Spleen (tissue), 11 donors: ENCODE results near the gene SUCLG1. TPM values are rescaled to one million over a fixed set of nuclear protein-coding genes. Genes with fewer than 3 reads are reported as not detected.

Experiments
- DNase-seq: peaks from one replicate; pipeline ENCODE4 v3.0.0-alpha.2; 2020
- H3K27ac ChIP-seq, 8 donors: fragments of 200-600 bp; sonication (generic) in 7 of 8; 1 replicate in 4 of 8; 2 replicates in 4 of 8; pipeline versions ENCODE4 v1.5.0 to v1.8.0; 2016 to 2021; ENCODE audit warnings: inconsistent platforms in 4 of 8, mild to moderate bottlenecking in 4 of 8, moderate library complexity in 1 of 8
- H3K27me3 ChIP-seq, 7 donors: fragments of 200-600 bp; sonication (generic) in 6 of 7; replicated peaks in 1 of 7; 1 replicate in 4 of 7; 2 replicates in 3 of 7; pipeline versions ENCODE4 v1.5.0 to v1.8.0; 2016 to 2021; ENCODE audit warnings: inconsistent platforms in 3 of 7, mild to moderate bottlenecking in 1 of 7
- H3K36me3 ChIP-seq, 6 donors: fragments of 200-600 bp; sonication (generic) in 5 of 6; 1 replicate in 4 of 6; 2 replicates in 2 of 6; pipeline versions ENCODE4 v1.5.0 to v1.8.0; 2016 to 2021; ENCODE audit warnings: inconsistent platforms in 2 of 6
- H3K4me1 ChIP-seq, 6 donors: fragments of 200-600 bp; sonication (generic) in 5 of 6; 1 replicate in 3 of 6; 2 replicates in 3 of 6; pipeline versions ENCODE4 v1.5.0 to v1.8.0; 2016 to 2021; ENCODE audit warnings: inconsistent platforms in 3 of 6
- H3K4me3 ChIP-seq, 8 donors: fragments of 200-600 bp; sonication (generic) in 7 of 8; 1 replicate in 4 of 8; 2 replicates in 4 of 8; pipeline versions ENCODE4 v1.5.0 to v1.8.0; 2016 to 2021; ENCODE audit warnings: inconsistent platforms in 4 of 8, mild to moderate bottlenecking in 4 of 8, moderate library complexity in 2 of 8
- H3K9me3 ChIP-seq, 8 donors: fragments of 200-600 bp; sonication (generic) in 7 of 8; 1 replicate in 4 of 8; 2 replicates in 4 of 8; pipeline versions ENCODE4 v1.5.0 to v1.8.0; 2016 to 2021; ENCODE audit warnings: inconsistent platforms in 4 of 8
- POLR2A ChIP-seq, 3 donors: fragments of 450-650 bp; IDR thresholded peaks; one replicate each; pipeline ENCODE4 v1.5.1; 2017; ENCODE audit warnings: antibody characterized with exemption in 3 of 3, mild to moderate bottlenecking in 1 of 3
- POLR2AphosphoS5 ChIP-seq, 3 donors: sonication (generic); formaldehyde crosslinking; IDR thresholded peaks; one replicate each; pipeline ENCODE4 v1.5.1; 2017; ENCODE audit warnings: antibody characterized with exemption in 3 of 3
- WGBS, 5 donors: extraction: QIAGEN DNeasy Blood & Tissue Kit in 3 of 5; methylation state at CpG; one replicate each; pipeline versions ENCODE4 v1.1.5 to v1.1.7; 2013 to 2018; 5-methylcytosine and 5-hydroxymethylcytosine counted together
- intact Hi-C: fragments of 100-400 bp; cut with DNase I; formaldehyde crosslinking; loops from one replicate; pipeline ENCODE4 v1.15.0; 2023; ENCODE audit warnings: low total_unique reads
- polyA plus RNA-seq, 3 donors: library from polyadenylated mRNA; stranded (reverse); fragments of 200-250 nt; gene quantifications; one replicate each; pipeline ENCODE4 v1.2.1, GENCODE V29; 2013
- total RNA-seq, 7 donors: library from RNA; depleted of rRNA in 3 of 7; stranded (reverse); fragments of >200 nt in 3 of 7; fragmentation: NEBNext Ultra II Directional in 4 of 7; extraction: Animal tissue kit (Norgen Biotek cat#: 25700) in 4 of 7; gene quantifications; one replicate each; pipeline versions ENCODE4 v1.1.0 to v1.2.1, GENCODE V29; 2016 to 2021
- TF ChIP-seq, protein P1 (sequence below), 11 experiments: fragments of 200-600 bp in 7 of 11; fragments of 450-650 bp in 4 of 11; sonication (generic) in 4 of 11; IDR thresholded peaks in 8 of 11; conservative IDR thresholded peaks in 3 of 11; 1 replicate in 7 of 11; 2 replicates in 4 of 11; pipeline versions ENCODE4 v1.4.0 to v1.8.0; 2016 to 2021; ENCODE audit warnings: antibody characterized with exemption in 11 of 11, inconsistent platforms in 4 of 11, mild to moderate bottlenecking in 1 of 11
- donor health status: healthy with polysubstance abuse.
- donor health status: DM: no; HTN: no; CAD: no; lungs with moderate emphysema.
- donor health status: DM: no; HTN: no; CAD: no.
- donor health status: Bipolar disorder and iron deficiency.
- donor health status: healthy.
- donor health status: DM: no; HTN: no; CAD: no.
- donor health status: DM: yes; HTN: yes; CAD: no.

Gene SUCLG1
- total and polyA plus RNA-seq, 10 donors, result 39.2 to 58.3 (median 44.7) TPM

DNA sequence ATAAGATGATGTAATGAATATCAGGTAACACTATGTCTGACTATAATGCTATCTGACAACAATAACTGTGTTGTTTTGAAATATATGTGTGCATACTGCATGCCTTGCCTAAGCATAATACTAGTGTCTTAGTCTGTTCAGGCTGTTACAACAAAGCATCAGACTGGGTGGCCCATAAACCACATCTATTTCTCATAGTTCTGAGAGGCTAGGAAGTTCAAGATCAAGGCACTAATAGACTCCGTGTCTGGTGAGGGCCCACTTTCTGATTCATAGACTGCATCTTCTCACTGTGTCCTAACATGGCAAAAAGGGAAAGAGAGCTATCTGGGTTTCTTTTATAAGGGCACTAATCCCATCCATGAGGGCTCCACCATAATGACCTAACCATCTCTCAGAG, 80.1 kb downstream of the SUCLG1 start:
- intact Hi-C loops, result no loop called here
- Histone ChIP-seq H3K27ac (no peak overlapping the region), H3K9me3 (no peaks in the 10 kb centered on the region), H3K4me3 (no peak overlapping the region), H3K36me3 (no peaks in the 10 kb centered on the region), H3K27me3 (no peaks in the 10 kb centered on the region), H3K4me1 (no peaks in the 10 kb centered on the region)
- no peak for DNase-seq
- WGBS, 5 donors, result 72 to 100% (median 88%) methylated on average over 1 of the region's 1 CpG
- no peak for TF ChIP-seq POLR2AphosphoS5 (IDR thresholded peaks at IDR 0.05)
- TF ChIP-seq, protein P1, sequence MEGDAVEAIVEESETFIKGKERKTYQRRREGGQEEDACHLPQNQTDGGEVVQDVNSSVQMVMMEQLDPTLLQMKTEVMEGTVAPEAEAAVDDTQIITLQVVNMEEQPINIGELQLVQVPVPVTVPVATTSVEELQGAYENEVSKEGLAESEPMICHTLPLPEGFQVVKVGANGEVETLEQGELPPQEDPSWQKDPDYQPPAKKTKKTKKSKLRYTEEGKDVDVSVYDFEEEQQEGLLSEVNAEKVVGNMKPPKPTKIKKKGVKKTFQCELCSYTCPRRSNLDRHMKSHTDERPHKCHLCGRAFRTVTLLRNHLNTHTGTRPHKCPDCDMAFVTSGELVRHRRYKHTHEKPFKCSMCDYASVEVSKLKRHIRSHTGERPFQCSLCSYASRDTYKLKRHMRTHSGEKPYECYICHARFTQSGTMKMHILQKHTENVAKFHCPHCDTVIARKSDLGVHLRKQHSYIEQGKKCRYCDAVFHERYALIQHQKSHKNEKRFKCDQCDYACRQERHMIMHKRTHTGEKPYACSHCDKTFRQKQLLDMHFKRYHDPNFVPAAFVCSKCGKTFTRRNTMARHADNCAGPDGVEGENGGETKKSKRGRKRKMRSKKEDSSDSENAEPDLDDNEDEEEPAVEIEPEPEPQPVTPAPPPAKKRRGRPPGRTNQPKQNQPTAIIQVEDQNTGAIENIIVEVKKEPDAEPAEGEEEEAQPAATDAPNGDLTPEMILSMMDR (IDR thresholded peaks at IDR 0.05 in 8 of 11, conservative IDR thresholded peaks at IDR 0.05 in 3 of 11), result no peak

DNA sequence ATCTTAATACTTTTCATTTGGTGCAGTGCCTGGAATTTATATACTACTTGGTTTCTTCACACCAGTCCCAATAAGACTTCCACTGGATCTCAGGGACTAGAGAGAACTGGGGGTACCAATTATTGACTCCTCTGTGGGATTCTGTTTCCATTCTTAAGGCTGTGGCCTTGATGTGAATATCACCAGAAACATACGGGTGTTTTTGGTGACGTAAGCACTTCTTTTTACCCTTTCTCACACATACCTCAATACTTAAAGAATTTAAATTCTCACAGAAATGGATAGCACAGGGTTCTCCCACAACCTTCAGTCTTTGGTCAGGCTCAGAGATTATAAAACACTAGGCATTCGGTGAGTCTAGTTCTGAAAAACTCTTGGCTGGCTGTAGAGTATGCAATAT, 84.1 kb downstream of the SUCLG1 start:
- Histone ChIP-seq H3K27me3 (no peaks in the 10 kb centered on the region), H3K4me1 (no peaks in the 10 kb centered on the region), H3K4me3 (no peak overlapping the region), H3K27ac (no peak overlapping the region), H3K9me3 (no peaks in the 10 kb centered on the region), H3K36me3 (no peaks in the 10 kb centered on the region)
- 77 to 95% (median 92%) methylated on average over 3 of the region's 3 CpGs for WGBS, 5 donors
- DNase-seq, result no peak
- TF ChIP-seq POLR2A (IDR thresholded peaks at IDR 0.05) (no peak), POLR2AphosphoS5 (IDR thresholded peaks at IDR 0.05) (no peak)
- TF ChIP-seq, protein P1 (IDR thresholded peaks at IDR 0.05 in 8 of 11, conservative IDR thresholded peaks at IDR 0.05 in 3 of 11), result no peak
- intact Hi-C loops, result no loop called here

- DNase-seq, result no peak
- Histone ChIP-seq H3K9me3 (no peaks in the 10 kb centered on the region), H3K27ac (no peak overlapping the region), H3K27me3 (no peaks in the 10 kb centered on the region), H3K4me3 (no peak overlapping the region), H3K4me1 (no peaks in the 10 kb centered on the region), H3K36me3 (no peaks in the 10 kb centered on the region)
- intact Hi-C loops, result no loop called here
- whole genome bisulfite sequencing, 5 donors, result 83 to 93% (median 88%) methylated on average over 5 of the region's 5 CpGs
- no peak for TF ChIP-seq POLR2A (IDR thresholded peaks at IDR 0.05)
- TF ChIP-seq, protein P1 (IDR thresholded peaks at IDR 0.05 in 8 of 11, conservative IDR thresholded peaks at IDR 0.05 in 3 of 11), result no peak
- no peak for TF ChIP-seq POLR2AphosphoS5 (IDR thresholded peaks at IDR 0.05)
Measured at GRCh38 chr2:84373866-84374265, 85.2 kb downstream of the SUCLG1 start.

Other genes starting within 250 kb of the SUCLG1 start
- gene DNAH6, start 57.2 kb upstream of the SUCLG1 start, total RNA-seq, result 1 to 10 TPM in 1 of 7 donors, under 1 TPM in 6; 0.06 to 1.1 (median 0.46) TPM
- under 1 TPM in 2 of 3 donors, not detected in 1; 0.02 to 0.12 TPM for gene DNAH6, start 57.2 kb upstream of the SUCLG1 start, polyA plus RNA-seq